Measurements from ENCODE around the gene SPATA9.

GRCh38 chr5:95729115-95730010 lies 46.6 kb upstream of the SPATA9 start:
- TF ChIP-seq EZH2 (IDR thresholded peaks at IDR 0.05) (no peak), POLR2AphosphoS5 (IDR thresholded peaks at IDR 0.05; ENCODE audit: borderline replicate concordance, low read depth, low read length) (no peak)

All from SK-N-MC (cell line).